ENCODE data around the gene UVRAG.

DNA sequence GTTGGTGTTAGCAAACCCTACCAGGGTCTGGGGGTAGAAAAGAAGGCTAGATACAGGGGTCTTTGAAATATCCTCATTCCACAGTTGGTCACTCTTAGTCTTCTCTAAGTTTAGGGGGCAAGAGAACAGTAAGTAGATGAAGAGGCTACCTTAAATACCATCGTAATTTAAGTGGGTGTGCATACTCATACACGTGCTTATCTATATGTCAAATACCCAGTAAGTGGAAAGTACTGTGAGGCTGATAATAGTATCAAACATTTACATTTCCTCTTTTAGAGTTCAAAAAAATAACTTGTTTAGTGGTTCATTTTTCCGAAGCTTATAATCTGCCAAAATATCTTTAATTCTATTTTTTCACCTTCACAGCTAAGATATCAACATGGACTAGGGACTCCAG lies 300.5 kb downstream of the UVRAG start:
- TF ChIP-seq CTCF (IDR thresholded peaks at IDR 0.05; ENCODE audit: insufficient read depth, low read length) (no peak), GABPA (IDR thresholded peaks at IDR 0.05; ENCODE audit: low read depth) (no peak), POLR2AphosphoS5 (IDR thresholded peaks at IDR 0.05; ENCODE audit: low read depth) (no peak)

Measured in HL-60 (cell line).